ENCODE data around the gene OVOL3. TPM values are rescaled to one million over a fixed set of nuclear protein-coding genes. Genes with fewer than 3 reads are reported as not detected.
"Not testable (repeated sequence)": the region's sequence is repeated elsewhere in the genome, so short reads cannot be mapped to it uniquely, and the experiment has no call there.

Gene OVOL3
- not detected for total RNA-seq

DNA sequence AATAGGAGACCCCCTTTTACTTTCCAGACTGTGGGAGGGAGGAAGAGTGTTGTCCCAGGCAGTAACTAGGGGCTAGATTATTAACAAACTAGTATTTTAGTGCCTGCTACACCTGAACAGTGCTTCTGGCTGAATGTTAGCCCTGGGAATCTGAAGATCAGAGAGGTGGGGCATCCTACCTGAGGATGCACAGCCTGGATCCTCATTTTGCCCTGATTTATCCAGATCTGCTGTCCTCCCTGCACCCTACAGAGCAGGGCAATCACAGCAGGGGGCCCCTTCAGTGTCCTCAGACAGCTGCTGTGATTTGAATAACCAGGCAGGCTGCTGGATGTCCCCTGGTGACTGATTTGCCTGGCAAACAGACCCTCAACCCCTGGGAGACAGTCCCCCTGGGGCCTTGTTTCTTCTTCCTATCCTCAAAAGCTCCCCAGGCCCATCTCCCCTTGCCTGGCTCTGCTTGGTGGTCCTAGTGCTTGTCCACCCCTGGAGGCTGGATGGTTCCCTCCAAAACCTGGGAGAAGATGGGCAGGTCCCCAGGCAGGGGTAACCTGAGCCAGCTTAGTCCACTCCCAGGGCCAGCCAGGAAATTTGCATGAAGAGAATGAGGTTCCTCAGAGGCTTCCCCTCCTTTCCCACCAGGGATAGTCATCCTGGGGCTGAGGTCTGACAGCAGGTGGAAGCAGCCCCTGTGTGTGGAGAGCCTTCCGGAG, at the start of gene OVOL3:
TSS of gene OVOL3 (plus strand) at position 657 of the 713 bp plus-strand sequence. CDS start 60 bp downstream, outside the sequence.
- Histone ChIP-seq H3K36me3 (peaks cover 0 to 48% (median 3%) of the 10 kb centered on the region in 3 donors), H3K27me3 (no peaks in the 10 kb centered on the region), H3K4me1 (peaks cover 10 to 17% (median 12%) of the 10 kb centered on the region in 3 donors), H3K4me3 (no peak within 1 kb of the TSS), H3K9me3 (no peaks in the 10 kb centered on the region), H3K27ac (no peak within 1 kb of the TSS)
- intact Hi-C loops (cut with DNase I): loop anchor here (10.0 kb wide), 1 partner anchor 56 kb away; the partner anchor contains the start of genes THAP8 and WDR62
- TF ChIP-seq POLR2A (IDR thresholded peaks at IDR 0.05): no peak
- TF ChIP-seq, protein P1, sequence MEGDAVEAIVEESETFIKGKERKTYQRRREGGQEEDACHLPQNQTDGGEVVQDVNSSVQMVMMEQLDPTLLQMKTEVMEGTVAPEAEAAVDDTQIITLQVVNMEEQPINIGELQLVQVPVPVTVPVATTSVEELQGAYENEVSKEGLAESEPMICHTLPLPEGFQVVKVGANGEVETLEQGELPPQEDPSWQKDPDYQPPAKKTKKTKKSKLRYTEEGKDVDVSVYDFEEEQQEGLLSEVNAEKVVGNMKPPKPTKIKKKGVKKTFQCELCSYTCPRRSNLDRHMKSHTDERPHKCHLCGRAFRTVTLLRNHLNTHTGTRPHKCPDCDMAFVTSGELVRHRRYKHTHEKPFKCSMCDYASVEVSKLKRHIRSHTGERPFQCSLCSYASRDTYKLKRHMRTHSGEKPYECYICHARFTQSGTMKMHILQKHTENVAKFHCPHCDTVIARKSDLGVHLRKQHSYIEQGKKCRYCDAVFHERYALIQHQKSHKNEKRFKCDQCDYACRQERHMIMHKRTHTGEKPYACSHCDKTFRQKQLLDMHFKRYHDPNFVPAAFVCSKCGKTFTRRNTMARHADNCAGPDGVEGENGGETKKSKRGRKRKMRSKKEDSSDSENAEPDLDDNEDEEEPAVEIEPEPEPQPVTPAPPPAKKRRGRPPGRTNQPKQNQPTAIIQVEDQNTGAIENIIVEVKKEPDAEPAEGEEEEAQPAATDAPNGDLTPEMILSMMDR (IDR thresholded peaks at IDR 0.05): no peak
- no peak for DNase-seq
- no CpG with 5 or more reads among the region's 1 CpG for WGBS, 2 donors

DNA sequence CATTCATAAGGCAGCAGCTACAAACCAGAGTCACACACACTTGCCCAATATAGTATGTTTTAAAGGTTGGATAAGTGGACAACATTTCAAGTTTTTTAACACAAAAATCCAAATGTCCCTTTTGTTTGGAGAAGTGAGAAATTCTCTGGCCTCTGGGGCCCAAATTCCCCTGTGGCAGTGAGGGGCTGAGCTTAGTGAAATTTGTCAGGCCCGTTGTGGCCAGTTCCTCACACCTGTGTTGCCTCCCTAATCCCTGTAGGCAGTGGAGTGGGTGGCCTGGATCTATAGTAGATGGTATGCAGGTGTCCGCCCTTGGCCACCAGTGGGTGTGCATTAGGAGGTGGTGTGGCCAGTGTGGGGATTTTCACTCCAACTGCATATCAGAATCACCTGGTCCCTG, 49.6 kb upstream of the OVOL3 start:
- intact Hi-C loops (cut with DNase I): no loop called here
- no peaks in the 10 kb centered on the region for H3K36me3 ChIP-seq
- no peak overlapping the region for H3K4me3 ChIP-seq
- DNase-seq: no peak
- H3K9me3 ChIP-seq: no peaks in the 10 kb centered on the region
- peaks cover 0 to 2% (median 0%) of the 10 kb centered on the region in 3 donors for H3K4me1 ChIP-seq
- TF ChIP-seq, protein P1 (IDR thresholded peaks at IDR 0.05): no peak
- no peak for TF ChIP-seq POLR2A (IDR thresholded peaks at IDR 0.05)
- no peaks in the 10 kb centered on the region for H3K27me3 ChIP-seq
- H3K27ac ChIP-seq: no peak overlapping the region
- 73 to 86% methylated on average over 1 to 2 of the region's 2 CpGs for WGBS, 2 donors

DNA sequence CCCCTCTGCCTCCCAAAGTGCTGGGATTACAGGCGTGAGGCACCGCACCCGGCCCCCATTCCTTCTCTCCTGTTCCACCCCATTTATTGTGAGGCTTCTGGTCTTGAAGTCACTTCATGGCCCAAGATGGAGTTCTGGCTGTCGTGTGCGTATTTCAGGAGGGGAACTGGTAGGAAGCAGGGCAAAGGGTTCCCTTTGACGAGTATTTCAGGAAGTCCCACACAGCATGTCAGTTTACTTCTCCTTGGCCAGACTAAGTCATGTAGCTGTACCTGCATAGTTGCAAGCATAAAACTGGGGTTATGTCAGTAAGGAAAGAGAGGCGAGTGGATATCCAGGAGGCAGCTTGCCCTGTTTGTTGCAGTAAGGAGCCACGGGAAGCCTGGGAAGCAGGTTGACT, 46.1 kb upstream of the OVOL3 start:
- H3K27ac ChIP-seq: no peak overlapping the region
- peaks cover 0 to under 1% (median 0%) of the 10 kb centered on the region in 3 donors for H3K4me1 ChIP-seq
- no peaks in the 10 kb centered on the region for H3K9me3 ChIP-seq
- TF ChIP-seq, protein P1 (IDR thresholded peaks at IDR 0.05): no peak
- no peak for TF ChIP-seq POLR2A (IDR thresholded peaks at IDR 0.05)
- no peak overlapping the region for H3K4me3 ChIP-seq
- H3K36me3 ChIP-seq: peaks cover 0 to 7% (median 0%) of the 10 kb centered on the region in 3 donors
- no peaks in the 10 kb centered on the region for H3K27me3 ChIP-seq
- intact Hi-C loops (cut with DNase I): no loop called here
- 93 to 97% methylated on average over 4 to 6 of the region's 8 CpGs for WGBS, 2 donors
- no peak for DNase-seq

DNA sequence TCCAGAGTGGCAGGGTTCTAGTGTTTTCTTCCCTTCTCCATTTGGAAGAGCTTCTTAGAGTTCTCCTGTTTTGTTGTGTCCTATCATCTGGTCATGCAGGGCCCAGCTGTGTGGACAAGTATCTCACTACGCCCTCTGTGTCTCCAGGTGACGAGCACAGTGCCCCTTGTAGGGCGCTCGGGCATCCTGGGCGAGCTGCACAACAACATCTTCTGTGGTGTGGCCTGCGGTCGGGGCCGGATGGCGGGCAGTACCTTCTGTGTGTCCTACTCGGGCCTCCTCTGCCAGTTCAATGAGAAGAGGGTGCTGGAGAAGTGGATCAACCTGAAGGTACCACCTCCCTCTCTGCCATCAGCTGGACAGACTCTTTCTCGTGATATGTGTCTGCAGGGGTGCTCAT, 43.3 kb upstream of the OVOL3 start:
- no peak overlapping the region for H3K27ac ChIP-seq
- H3K36me3 ChIP-seq: peaks cover 0 to 7% (median 0%) of the 10 kb centered on the region in 3 donors
- intact Hi-C loops (cut with DNase I): no loop called here
- no peaks in the 10 kb centered on the region for H3K9me3 ChIP-seq
- no peaks in the 10 kb centered on the region for H3K27me3 ChIP-seq
- DNase-seq: no peak
- WGBS, 2 donors: 75 to 78% methylated on average over 1 to 2 of the region's 11 CpGs
- no peak overlapping the region for H3K4me3 ChIP-seq
- H3K4me1 ChIP-seq: peaks cover 0 to 18% (median 11%) of the 10 kb centered on the region in 3 donors
- TF ChIP-seq, protein P1 (IDR thresholded peaks at IDR 0.05): no peak
- TF ChIP-seq POLR2A (IDR thresholded peaks at IDR 0.05): no peak

DNA sequence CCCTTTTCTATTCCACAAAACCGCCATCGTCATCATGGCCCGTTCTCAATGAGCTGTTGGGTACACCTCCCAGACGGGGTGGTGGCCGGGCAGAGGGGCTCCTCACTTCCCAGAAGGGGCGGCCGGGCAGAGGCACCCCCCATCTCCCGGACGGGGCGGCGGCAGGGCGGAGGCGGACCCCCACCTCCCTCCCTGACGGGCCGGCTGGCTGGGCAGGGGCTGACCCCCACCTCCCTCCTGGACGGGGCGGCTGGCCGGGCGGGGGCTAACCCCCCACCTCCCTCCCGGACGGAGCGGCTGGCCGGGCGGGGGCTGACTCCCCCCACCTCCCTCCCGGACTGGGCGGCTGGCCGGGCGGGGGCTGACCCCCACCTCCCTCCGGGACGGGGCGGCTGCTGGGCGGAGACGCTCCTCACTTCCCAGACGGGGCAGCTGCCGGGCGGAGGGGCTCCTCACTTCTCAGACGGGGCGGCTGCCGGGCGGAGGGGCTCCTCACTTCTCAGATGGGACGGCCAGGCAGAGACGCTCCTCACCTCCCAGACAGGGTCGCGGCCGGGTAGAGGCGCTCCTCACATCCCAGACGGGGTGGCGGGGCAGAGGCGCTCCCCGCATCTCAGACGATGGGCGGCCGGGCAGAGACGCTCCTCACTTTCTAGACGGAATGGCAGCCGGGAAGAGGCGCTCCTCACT, 42.0 kb upstream of the OVOL3 start:
- H3K9me3 ChIP-seq; H3K27ac ChIP-seq; H3K4me3 ChIP-seq; H3K36me3 ChIP-seq; intact Hi-C loops (cut with DNase I); H3K27me3 ChIP-seq; DNase-seq: not testable (repeated sequence)
- H3K4me1 ChIP-seq: peaks cover 0 to 18% (median 11%) of the 10 kb centered on the region in 3 donors
- WGBS, 2 donors: no CpG with 5 or more reads among the region's 57 CpGs

Data from esophagus squamous epithelium (tissue), 5 donors.